HG02885 (cell line): ENCODE measurements around the gene ARHGEF16.

Source experiments
- ATAC-seq: cut with Tn5 transposase; IDR thresholded peaks from one replicate; pipeline ENCODE4 v1.9.1; 2021; ENCODE audit warnings: mild to moderate bottlenecking; ENCODE audit not compliant: unreplicated experiment, poor library complexity

Gene ARHGEF16

DNA sequence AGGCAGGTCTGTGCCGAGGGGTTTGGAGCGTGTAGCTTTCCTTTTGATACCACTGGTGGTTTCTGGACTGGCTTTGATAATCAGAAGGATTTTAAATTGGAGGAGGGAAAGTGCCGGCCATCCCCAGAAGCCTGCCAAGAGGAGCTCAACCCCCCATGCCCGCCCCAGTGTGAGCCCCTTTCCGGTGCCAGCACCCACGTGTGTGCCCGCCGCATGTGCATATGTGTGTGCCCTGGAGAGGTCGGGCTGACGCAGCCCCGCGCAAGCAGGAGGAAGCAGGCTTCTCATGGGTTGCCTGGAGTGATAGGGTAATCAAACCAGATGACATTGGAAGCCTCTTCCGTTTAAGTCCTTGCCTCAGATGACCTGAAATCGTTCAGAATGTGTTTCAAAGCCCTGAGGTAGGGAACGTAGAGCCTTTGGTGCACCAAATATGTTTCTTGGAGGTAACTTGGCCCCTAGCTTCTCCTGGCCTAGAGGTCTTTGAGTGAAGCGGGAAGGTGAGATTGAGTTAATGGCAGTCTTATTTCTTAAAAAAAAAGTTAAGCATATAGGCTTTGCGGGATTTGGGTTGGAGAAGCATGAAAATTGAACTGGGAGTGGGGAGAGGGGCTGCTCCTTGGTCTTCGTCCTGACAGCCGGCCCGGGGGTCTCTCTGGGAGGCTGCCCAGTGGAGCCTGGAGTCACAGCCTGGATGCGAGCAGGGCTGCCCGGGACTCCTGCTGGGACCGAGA lies 34.1 kb upstream of the ARHGEF16 start:
- no peak for ATAC-seq

- ATAC-seq = no peak
Measured at GRCh38 chr1:3422638-3423037, 31.8 kb upstream of the ARHGEF16 start.

- no peak for ATAC-seq
Measured at GRCh38 chr1:3423245-3423829, 31.1 kb upstream of the ARHGEF16 start.

DNA sequence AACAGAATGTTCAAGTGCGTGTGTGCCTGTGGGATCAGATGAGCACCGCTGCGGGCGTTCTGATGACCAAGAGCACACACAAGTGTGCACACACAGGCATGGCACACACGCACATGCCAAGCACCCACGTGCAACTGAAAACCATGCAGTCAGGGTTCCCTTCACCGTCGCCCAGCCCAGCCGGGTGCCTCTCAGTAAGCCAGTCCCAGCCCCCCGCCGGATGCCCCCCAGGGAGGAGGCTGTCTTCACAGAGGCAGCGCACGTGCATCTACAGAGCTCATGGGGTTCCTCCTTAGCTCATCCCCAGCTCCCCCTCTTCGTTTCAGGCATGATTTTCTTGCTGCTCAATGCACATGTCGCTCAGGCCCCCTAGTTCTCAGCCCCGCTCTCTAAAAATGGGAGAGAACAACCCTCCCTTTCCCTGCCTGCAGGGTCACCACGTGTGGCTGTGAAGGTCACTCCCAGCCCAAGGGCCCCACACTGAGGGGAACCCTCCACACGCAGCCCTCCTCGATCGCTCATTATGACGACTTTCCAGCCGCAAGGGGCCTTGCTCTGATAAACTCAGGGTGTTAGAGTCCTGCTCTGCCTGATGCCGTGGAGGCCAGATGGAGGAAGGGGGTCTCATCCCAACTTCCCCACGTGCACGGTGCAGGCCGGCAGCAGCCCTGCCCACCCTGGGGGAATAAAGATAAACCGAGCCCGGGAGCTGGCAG lies 30.4 kb upstream of the ARHGEF16 start:
- ATAC-seq = no peak

- no peak for ATAC-seq
Measured at GRCh38 chr1:3425486-3426215, 28.8 kb upstream of the ARHGEF16 start.

GRCh38 chr1:3426956-3427535 lies 27.4 kb upstream of the ARHGEF16 start:
- no peak for ATAC-seq

GRCh38 chr1:3427711-3428704 lies 26.5 kb upstream of the ARHGEF16 start:
- no peak for ATAC-seq

GRCh38 chr1:3428899-3429298 lies 25.6 kb upstream of the ARHGEF16 start:
- ATAC-seq = no peak

DNA sequence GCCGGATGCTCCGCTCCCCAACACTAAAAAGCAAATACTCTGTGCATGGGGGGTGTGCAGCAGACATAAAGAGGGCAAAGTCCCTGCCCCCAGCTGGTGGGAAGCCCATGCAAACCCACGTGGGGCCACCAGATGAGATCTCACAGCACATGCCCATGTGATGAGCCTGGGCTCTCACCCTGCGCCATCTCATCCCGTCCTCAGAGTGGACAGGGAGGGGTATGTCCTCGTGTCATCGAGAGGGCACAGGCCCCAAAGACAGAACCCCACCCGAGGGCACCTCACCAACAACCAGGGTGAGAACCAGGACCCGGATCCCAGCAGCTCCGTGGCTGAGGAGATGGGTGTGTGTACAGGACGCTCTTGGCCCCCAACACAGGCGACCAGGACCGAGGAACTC lies 25.1 kb upstream of the ARHGEF16 start:
- ATAC-seq = no peak

GRCh38 chr1:3429766-3430165 lies 24.7 kb upstream of the ARHGEF16 start:
- no peak for ATAC-seq

- no peak for ATAC-seq
Measured at GRCh38 chr1:3430406-3430805, 24.1 kb upstream of the ARHGEF16 start.

DNA sequence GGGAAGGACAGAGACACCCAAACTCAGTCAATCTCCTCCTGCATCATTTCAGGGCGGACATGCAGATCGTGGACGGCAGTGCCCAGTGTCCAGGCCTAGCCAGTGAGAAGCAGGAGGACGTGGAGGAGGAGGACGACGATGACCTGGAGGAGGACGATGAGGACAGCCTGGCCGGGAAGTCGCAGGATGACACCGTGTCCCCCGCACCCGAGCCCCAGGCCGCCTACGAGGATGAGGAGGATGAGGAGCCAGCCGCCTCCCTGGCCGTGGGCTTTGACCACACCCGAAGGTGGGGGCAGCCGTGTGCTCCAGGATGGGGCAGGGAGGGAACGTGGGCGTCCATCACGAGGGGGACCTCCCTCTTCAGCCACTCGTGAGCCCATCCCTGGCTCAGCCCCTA lies 23.6 kb upstream of the ARHGEF16 start:
- ATAC-seq = no peak

DNA sequence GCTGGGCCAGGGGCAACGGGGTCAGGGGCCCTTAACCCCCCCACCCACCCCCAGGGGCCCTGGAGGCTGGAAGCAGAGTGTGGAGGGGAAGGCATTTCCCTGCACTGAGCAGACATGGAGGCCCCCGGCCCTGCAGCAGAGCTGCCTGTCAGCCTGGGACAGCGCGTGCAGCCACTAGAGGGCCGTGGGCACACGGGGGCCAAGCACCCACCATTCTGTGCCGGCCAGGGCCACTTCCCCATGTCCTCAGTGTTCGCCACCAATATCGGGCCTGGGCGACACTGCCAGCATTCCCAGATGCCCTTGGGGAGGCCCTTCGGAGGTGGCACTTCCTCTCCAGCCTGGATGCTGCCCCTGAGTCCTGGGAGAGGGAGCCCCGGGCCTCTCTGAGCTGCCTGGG lies 23.2 kb upstream of the ARHGEF16 start:
- no peak for ATAC-seq

GRCh38 chr1:3431686-3432085 lies 22.8 kb upstream of the ARHGEF16 start:
- no peak for ATAC-seq

DNA sequence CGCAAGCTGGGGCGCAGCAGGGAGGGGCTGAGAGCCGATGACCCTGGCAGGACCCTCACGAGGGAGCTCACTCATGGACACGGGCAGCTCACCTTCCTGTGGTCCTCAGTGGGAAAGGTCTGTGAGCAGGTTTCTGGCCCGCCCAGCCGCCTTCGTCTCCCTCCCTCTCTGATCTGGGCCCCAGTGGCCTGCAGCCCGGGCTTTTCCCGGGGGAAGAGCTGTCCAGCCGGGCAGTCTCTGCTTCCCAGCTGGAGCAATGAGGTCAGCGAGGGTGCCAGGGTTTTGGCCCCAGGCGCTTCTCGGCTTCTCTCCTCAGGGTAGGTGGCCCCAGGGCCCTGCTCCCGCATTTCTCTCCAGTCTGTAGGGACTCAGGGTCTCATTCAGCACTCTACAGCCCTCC lies 22.2 kb upstream of the ARHGEF16 start:
- ATAC-seq = no peak

DNA sequence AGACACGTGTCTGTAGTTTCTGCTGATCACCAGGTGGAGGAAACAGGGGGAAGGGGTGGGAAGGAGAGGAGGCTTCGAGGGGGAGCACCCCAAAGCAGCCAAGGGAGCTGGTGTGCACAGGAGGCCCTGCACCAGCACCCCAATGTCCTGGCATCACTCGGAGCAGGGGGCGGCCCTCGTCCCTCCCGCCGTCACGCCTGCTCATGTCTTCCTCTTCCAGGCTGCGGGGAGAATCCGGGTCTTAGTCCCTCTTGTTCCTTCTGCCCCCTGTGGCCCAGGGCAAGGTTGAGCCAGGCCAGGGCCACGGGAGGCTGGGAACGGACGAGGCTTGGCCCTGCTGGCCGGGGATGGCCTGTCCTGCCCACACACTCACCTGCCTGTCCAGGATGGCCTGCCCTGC lies 21.4 kb upstream of the ARHGEF16 start:
- no peak for ATAC-seq

DNA sequence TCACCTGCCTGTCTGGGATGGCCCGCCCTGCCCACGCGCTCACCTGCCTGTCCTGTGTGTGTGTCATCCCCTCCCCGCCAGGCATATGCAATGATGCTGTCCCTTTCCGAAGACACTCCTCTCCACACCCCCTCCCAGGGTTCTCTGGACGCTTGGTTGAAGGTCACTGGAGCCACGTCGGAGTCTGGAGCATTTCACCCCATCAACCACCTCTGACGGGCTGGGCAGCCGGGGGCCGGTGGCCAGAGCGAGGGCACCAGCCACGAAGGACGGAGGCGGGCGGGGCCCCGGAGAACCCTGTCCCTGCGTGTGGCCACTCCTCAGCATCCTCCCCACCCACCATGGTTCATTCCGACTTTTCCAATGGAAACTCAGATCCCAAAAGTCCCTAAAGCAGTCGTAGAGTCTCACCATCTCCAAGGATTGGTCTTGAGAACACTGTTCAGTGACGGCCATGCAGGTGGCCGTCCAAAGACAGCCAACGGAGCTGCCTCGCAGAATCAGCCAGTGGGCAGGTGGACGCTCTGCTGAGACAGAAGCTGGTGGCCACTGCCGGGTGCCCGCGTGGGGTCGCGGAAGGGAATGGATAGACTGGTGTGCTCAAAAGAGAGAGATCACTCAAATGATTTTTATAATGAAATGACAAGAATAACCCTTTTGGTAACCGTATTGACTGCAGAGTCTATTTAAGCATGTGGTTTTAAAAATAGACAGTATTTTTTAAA lies 20.7 kb upstream of the ARHGEF16 start:
- ATAC-seq = no peak

- ATAC-seq = no peak
Measured at GRCh38 chr1:3434406-3435110, 19.9 kb upstream of the ARHGEF16 start.
